GM12878 (cell line): ENCODE measurements around the gene SULT1C4. TPM values are rescaled to one million over a fixed set of nuclear protein-coding genes. Genes with fewer than 3 reads are reported as not detected.

Experiments used
- ATAC-seq: fragments of 200-7000 bp; cut with Tn5 transposase; 3 replicates; pipeline ENCODE4 v1.9.1; 2020; ENCODE audit warnings: mild to moderate bottlenecking, moderate library complexity
- BruUV-seq: library from RNA; stranded (reverse); fragments of 400-500 nt; replicated peaks from 2 replicates; lab custom pipeline; 2021; lab: Mats Ljungman, UMichigan
- CTCF ChIA-PET: fragments of 300-600 bp; sonication (Branson Sonifier 250); formaldehyde crosslinking; extraction: SDS; loops from one replicate; lab custom pipeline; 2021; ENCODE audit warnings: inconsistent platforms; lab: Yijun Ruan, JAX
- POLR2A ChIA-PET: fragments of 350-600 bp; formaldehyde crosslinking; extraction: SDS; loops from one replicate; lab custom pipeline; 2021; ENCODE audit warnings: inconsistent platforms; lab: Charles Lee
- RAD21 ChIA-PET: fragments of 300-600 bp; sonication (Branson Sonifier 250); formaldehyde crosslinking; loops from one replicate; lab custom pipeline; 2023; ENCODE audit warnings: antibody characterized with exemption; ENCODE audit not compliant: unreplicated experiment; lab: Charles Lee
- SMC1A ChIA-PET: fragments of 300-600 bp; sonication (Branson Sonifier 250); formaldehyde crosslinking; loops from one replicate; lab custom pipeline; 2023; ENCODE audit not compliant: unreplicated experiment, uncharacterized antibody; lab: Charles Lee
- DNase-seq: peaks from one replicate; pipeline ENCODE4 v3.0.0-alpha.2; 2011; ENCODE audit warnings: low read depth, low spot score
- FAIRE-seq: peaks from 3 replicates; lab custom pipeline; 2011; peaks lifted over from hg19 to GRCh38; lab: Jason Lieb, UNC
- H2AFZ ChIP-seq: 2 replicates; pipeline ENCODE4 v1.6.0; 2011; ENCODE audit warnings: low read depth, low read length, control low read depth; ENCODE audit not compliant: control insufficient read depth
- H3K27ac ChIP-seq: 2 replicates; pipeline ENCODE4 v1.5.1; 2011; ENCODE audit warnings: control low read depth; ENCODE audit not compliant: control insufficient read depth, insufficient read depth
- H3K27me3 ChIP-seq, 2 experiments: replicated peaks in 1 of 2; 2 replicates each; pipeline versions ENCODE4 v1.6.0 to v1.6.1; 2011; ENCODE audit warnings: low read length in 1 of 2; ENCODE audit not compliant: control insufficient read depth in 2 of 2, insufficient read depth in 2 of 2
- H3K36me3 ChIP-seq, 2 experiments: 2 replicates each; pipeline ENCODE4 v1.5.1; 2011; ENCODE audit warnings: low read length in 1 of 2; ENCODE audit not compliant: control insufficient read depth in 2 of 2, insufficient read depth in 2 of 2
- H3K4me1 ChIP-seq: 2 replicates; pipeline ENCODE4 v1.6.1; 2011; ENCODE audit warnings: mild to moderate bottlenecking, low read length, moderate library complexity, mixed read lengths; ENCODE audit not compliant: control insufficient read depth, insufficient read depth
- H3K4me2 ChIP-seq: 2 replicates; pipeline ENCODE4 v1.6.0; 2011; ENCODE audit warnings: control low read depth; ENCODE audit not compliant: control insufficient read depth, insufficient read depth
- H3K4me3 ChIP-seq: fragments of 200-600 bp; sonication (generic); 2 replicates; pipeline ENCODE4 v1.5.1; 2016
- H3K79me2 ChIP-seq: 2 replicates; pipeline ENCODE4 v1.6.0; 2011; ENCODE audit warnings: low read length; ENCODE audit not compliant: control insufficient read depth, insufficient read depth
- H3K9ac ChIP-seq: 2 replicates; pipeline ENCODE4 v1.8.0; 2011; ENCODE audit warnings: low read length, control low read depth, mixed read lengths; ENCODE audit not compliant: control insufficient read depth, insufficient read depth
- H3K9me3 ChIP-seq: replicated peaks from 3 replicates; pipeline ENCODE4 v1.5.1; 2011; ENCODE audit warnings: mild to moderate bottlenecking, low read length; ENCODE audit not compliant: control insufficient read depth, insufficient read depth
- H4K20me1 ChIP-seq: 2 replicates; pipeline ENCODE4 v1.6.0; 2011; ENCODE audit not compliant: control insufficient read depth, insufficient read depth
- CEBPB ChIP-seq, 2 experiments: fragments of 150-350 bp in 1 of 2; IDR thresholded peaks; 2 replicates each; pipeline ENCODE4 v1.6.1; 2012 to 2014; ENCODE audit warnings: low read depth in 2 of 2, low read length in 2 of 2, borderline replicate concordance in 1 of 2, inconsistent platforms in 1 of 2
- HCFC1 ChIP-seq: fragments of 150-350 bp; IDR thresholded peaks from 2 replicates; pipeline ENCODE4 v1.6.1; 2014; ENCODE audit warnings: low read length
- WGBS: methylation state at CpG from one replicate; pipeline ENCODE4 v1.1.6; 2016; ENCODE audit warnings: low lambda C conversion rate; ENCODE audit not compliant: insufficient replicate concordance, insufficient coverage; ENCODE audit errors: missing lambda C conversion rate; 5-methylcytosine and 5-hydroxymethylcytosine counted together
- in situ Hi-C: fragments of 300-500 bp; cut with MboI; formaldehyde crosslinking; loops from 9 replicates; pipeline ENCODE4 v1.14.3; 2018; ENCODE audit warnings: mixed read lengths
- intact Hi-C: fragments of 100-400 bp; cut with micrococcal nuclease; formaldehyde crosslinking; loops from one replicate; pipeline ENCODE4 v1.14.2; 2022; ENCODE audit not compliant: unreplicated experiment
- polyA plus RNA-seq, 11 experiments: library from polyadenylated mRNA; depleted of rRNA in 4 of 11; unstranded in 6 of 11; stranded (reverse) in 5 of 11; fragments of >200 nt; fragmentation: Nextera tagmentation in 4 of 11; fragmentation: Illumina TruSeq in 1 of 11; extraction: Ambion mirVana in 4 of 11; extraction: Trizol in 1 of 11; gene quantifications; 1 replicate in 1 of 11; 2 replicates in 10 of 11; pipeline versions ENCODE4 v1.2.1 to v1.2.3, GENCODE V29; 2011 to 2016; ENCODE audit warnings: inconsistent platforms in 2 of 11, missing spikeins in 2 of 11, low read depth in 1 of 11
- total RNA-seq, 4 experiments: library from RNA; depleted of rRNA in 3 of 4; stranded (reverse); fragments of >200 nt in 3 of 4; fragmentation: Illumina TruSeq in 1 of 4; extraction: Trizol in 1 of 4; gene quantifications; 2 replicates each; pipeline versions ENCODE4 v1.2.1 to v1.2.3, GENCODE V29; 2013 to 2021
- TF ChIP-seq, protein P1 (sequence below): fragments of 450-650 bp; formaldehyde crosslinking; IDR thresholded peaks from 2 replicates; pipeline ENCODE4 v1.5.0; 2022; ENCODE audit warnings: mild to moderate bottlenecking, missing genetic modification characterization

Gene SULT1C4
- total and polyA plus RNA-seq, 10 of the 15 experiments (the other 5 are each of a cell fraction or from before 2014, with no cell fraction given): 0.04 TPM; not detected in 9

GRCh38 chr2:108363908-108364225, 13.9 kb upstream of the SULT1C4 start:
- DNase-seq (no peak), FAIRE-seq (no peak), ATAC-seq (no peak)
- Histone ChIP-seq H3K9ac (no peak overlapping the region), H3K4me1 (peaks cover 11% of the 10 kb centered on the region), H3K4me2 (peak overlapping the region; percentile 44; the same call in 1 of the 2 replicates), H3K79me2 (no peaks in the 10 kb centered on the region), H3K36me3 (no peaks in the 10 kb centered on the region), H3K27ac (no peak overlapping the region), H3K4me3 (no peak overlapping the region), H3K27me3 (no peaks in the 10 kb centered on the region), H3K9me3 (peaks cover 4% of the 10 kb centered on the region; the same call in 2 of the 3 replicates), H4K20me1 (no peaks in the 10 kb centered on the region), H2AFZ (no peak overlapping the region; the same call in 1 of the 2 replicates)
- TF ChIP-seq, protein P1, sequence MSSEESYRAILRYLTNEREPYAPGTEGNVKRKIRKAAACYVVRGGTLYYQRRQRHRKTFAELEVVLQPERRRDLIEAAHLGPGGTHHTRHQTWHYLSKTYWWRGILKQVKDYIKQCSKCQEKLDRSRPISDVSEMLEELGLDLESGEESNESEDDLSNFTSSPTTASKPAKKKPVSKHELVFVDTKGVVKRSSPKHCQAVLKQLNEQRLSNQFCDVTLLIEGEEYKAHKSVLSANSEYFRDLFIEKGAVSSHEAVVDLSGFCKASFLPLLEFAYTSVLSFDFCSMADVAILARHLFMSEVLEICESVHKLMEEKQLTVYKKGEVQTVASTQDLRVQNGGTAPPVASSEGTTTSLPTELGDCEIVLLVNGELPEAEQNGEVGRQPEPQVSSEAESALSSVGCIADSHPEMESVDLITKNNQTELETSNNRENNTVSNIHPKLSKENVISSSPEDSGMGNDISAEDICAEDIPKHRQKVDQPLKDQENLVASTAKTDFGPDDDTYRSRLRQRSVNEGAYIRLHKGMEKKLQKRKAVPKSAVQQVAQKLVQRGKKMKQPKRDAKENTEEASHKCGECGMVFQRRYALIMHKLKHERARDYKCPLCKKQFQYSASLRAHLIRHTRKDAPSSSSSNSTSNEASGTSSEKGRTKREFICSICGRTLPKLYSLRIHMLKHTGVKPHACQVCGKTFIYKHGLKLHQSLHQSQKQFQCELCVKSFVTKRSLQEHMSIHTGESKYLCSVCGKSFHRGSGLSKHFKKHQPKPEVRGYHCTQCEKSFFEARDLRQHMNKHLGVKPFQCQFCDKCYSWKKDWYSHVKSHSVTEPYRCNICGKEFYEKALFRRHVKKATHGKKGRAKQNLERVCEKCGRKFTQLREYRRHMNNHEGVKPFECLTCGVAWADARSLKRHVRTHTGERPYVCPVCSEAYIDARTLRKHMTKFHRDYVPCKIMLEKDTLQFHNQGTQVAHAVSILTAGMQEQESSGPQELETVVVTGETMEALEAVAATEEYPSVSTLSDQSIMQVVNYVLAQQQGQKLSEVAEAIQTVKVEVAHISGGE (CRISPR knock-in tag): no peak
- TF ChIP-seq HCFC1 (no peak), CEBPB (IDR thresholded peaks at IDR 0.05; ENCODE audit: borderline replicate concordance in 1 of 2, low read depth in 2 of 2, low read length in 2 of 2) (no peak)
- no TSS peak for BruUV-seq
- in situ Hi-C loops (no loop called here), intact Hi-C loops (no loop called here)
- ChIA-PET POLR2A (interaction anchor here (0.6 kb wide), 1 partner anchor 226 kb away, joined by 4 read pairs; no protein-coding TSS in a partner anchor), SMC1A (interaction anchor here (0.7 to 2.2 kb wide), 5 partner anchors 9 to 220 kb away, joined by 3 to 6 read pairs (median 4); no protein-coding TSS in a partner anchor), RAD21 (interaction anchor here (1.4 to 2.1 kb wide), 2 partner anchors 10 to 220 kb away, joined by 3 to 4 read pairs; no protein-coding TSS in a partner anchor), CTCF (interaction anchor here (0.9 kb wide), 1 partner anchor 220 kb away, joined by 4 read pairs; no protein-coding TSS in a partner anchor)
- WGBS: 0% methylated on average over 1 of the region's 1 CpG
